Osteocyte (in vitro differentiated cells): ENCODE measurements around the gene CIRBP. TPM values are rescaled to one million over a fixed set of nuclear protein-coding genes. Genes with fewer than 3 reads are reported as not detected.

Experiments
- DNase-seq: peaks from one replicate; pipeline ENCODE4 v3.0.0; 2021; ENCODE audit warnings: mixed read lengths; ENCODE audit not compliant: unreplicated experiment; ENCODE audit errors: extremely low spot score
- H3K27ac Mint-ChIP-seq: one replicate; pipeline ENCODE4 v1.8.0; 2021; ENCODE audit warnings: mild to moderate bottlenecking, mixed read lengths; ENCODE audit not compliant: unreplicated experiment
- H3K27me3 Mint-ChIP-seq: one replicate; pipeline ENCODE4 v1.8.0; 2021; ENCODE audit warnings: mixed read lengths; ENCODE audit not compliant: unreplicated experiment
- H3K36me3 Mint-ChIP-seq: one replicate; pipeline ENCODE4 v1.8.0; 2021; ENCODE audit warnings: mixed read lengths; ENCODE audit not compliant: unreplicated experiment
- H3K4me1 Mint-ChIP-seq: one replicate; pipeline ENCODE4 v1.8.0; 2021; ENCODE audit warnings: mixed read lengths; ENCODE audit not compliant: unreplicated experiment
- H3K4me3 Mint-ChIP-seq: one replicate; pipeline ENCODE4 v1.8.0; 2021; ENCODE audit warnings: mild to moderate bottlenecking, moderate library complexity, mixed read lengths; ENCODE audit not compliant: unreplicated experiment
- H3K9me3 Mint-ChIP-seq: one replicate; pipeline ENCODE4 v1.8.0; 2021; ENCODE audit warnings: mixed read lengths; ENCODE audit not compliant: unreplicated experiment
- total RNA-seq: library from RNA; stranded (reverse); gene quantifications from 2 replicates; pipeline ENCODE4 v1.2.1, GENCODE V29; 2021
- TF ChIP-seq, protein P1 (sequence below): fragments of 200-600 bp; sonication (generic); IDR thresholded peaks from 2 replicates; pipeline ENCODE4 v1.5.0; 2021; ENCODE audit warnings: antibody characterized with exemption, mild to moderate bottlenecking, moderate library complexity

CIRBP gene
- total RNA-seq, 1 donor from 2014 or later = 408 TPM

DNA sequence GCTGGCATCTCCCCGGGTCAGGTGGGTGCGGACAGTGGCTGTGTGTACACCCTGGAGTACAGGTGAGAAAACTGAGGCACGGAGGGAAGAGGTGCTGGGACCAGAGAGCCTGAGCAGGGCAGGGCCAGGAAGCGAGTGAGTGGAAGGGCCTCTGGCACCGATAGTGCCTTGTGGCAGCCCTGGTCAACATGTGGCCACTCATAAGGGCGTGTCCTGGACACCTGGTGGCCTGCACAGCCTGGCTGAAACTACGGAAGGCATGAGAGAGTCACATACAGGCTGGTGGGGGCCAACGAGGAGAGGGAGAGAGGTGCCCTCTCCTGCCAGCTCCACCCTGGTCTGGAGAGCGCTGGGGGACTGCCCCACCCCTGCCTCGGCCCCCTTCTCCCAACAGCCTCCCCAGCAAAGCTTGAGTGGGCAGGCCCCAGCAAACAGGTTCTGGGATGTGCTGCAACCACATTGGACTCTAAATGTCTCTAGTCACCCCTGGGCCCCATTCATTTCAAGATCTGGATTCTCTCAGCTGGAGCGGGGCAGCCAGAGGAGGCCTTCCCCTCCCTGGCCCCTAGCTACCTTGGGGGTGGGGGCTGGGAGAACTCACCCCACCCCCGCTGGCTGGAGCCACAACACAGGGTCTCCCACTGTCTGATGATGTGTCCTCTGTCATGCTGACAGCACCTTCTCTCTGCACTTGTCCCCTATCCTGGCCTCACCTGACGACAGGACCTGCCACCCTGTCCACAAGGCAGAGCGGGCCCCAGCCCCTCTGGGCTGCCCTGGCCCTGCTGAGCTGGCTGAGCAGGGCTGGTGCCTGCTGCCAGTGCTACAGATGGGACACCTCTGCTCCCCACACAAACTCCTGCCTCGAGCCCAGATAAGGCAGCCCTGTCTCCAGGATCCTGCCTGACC lies 37.1 kb upstream of the CIRBP start:
- no peak for DNase-seq
- Mint-ChIP-seq H3K27me3 (no peaks in the 10 kb centered on the region), H3K4me3 (no peak overlapping the region), H3K27ac (no peak overlapping the region), H3K4me1 (peaks cover 4% of the 10 kb centered on the region), H3K36me3 (peaks cover 2% of the 10 kb centered on the region), H3K9me3 (no peaks in the 10 kb centered on the region)
- TF ChIP-seq, protein P1, sequence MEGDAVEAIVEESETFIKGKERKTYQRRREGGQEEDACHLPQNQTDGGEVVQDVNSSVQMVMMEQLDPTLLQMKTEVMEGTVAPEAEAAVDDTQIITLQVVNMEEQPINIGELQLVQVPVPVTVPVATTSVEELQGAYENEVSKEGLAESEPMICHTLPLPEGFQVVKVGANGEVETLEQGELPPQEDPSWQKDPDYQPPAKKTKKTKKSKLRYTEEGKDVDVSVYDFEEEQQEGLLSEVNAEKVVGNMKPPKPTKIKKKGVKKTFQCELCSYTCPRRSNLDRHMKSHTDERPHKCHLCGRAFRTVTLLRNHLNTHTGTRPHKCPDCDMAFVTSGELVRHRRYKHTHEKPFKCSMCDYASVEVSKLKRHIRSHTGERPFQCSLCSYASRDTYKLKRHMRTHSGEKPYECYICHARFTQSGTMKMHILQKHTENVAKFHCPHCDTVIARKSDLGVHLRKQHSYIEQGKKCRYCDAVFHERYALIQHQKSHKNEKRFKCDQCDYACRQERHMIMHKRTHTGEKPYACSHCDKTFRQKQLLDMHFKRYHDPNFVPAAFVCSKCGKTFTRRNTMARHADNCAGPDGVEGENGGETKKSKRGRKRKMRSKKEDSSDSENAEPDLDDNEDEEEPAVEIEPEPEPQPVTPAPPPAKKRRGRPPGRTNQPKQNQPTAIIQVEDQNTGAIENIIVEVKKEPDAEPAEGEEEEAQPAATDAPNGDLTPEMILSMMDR = no peak

DNA sequence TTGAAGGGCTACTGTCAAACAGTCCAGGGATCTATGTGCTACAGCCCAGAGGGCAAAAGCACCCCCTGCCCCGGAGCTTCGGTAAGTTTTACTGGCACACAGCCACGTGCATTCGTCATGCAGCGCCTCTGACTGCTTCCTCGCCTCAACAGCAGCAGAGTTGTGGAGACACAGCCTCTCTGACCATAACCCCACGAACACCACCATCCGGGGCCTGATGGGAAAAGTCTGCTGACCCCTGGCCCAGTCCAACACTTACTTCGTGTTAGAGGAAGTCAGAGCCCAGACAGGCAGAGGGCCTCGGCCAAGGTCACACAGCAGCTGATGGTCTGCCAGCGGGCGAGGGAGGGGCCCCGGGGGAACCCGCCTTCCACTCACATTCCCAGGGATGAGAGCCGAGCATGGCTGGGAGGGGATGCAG lies 36.5 kb upstream of the CIRBP start:
- DNase-seq = no peak
- no peaks in the 10 kb centered on the region for H3K9me3 Mint-ChIP-seq
- H3K27me3 Mint-ChIP-seq = no peaks in the 10 kb centered on the region
- H3K4me3 Mint-ChIP-seq = no peak overlapping the region
- TF ChIP-seq, protein P1 = no peak
- peaks cover 2% of the 10 kb centered on the region for H3K36me3 Mint-ChIP-seq
- peaks cover 4% of the 10 kb centered on the region for H3K4me1 Mint-ChIP-seq
- no peak overlapping the region for H3K27ac Mint-ChIP-seq

DNA sequence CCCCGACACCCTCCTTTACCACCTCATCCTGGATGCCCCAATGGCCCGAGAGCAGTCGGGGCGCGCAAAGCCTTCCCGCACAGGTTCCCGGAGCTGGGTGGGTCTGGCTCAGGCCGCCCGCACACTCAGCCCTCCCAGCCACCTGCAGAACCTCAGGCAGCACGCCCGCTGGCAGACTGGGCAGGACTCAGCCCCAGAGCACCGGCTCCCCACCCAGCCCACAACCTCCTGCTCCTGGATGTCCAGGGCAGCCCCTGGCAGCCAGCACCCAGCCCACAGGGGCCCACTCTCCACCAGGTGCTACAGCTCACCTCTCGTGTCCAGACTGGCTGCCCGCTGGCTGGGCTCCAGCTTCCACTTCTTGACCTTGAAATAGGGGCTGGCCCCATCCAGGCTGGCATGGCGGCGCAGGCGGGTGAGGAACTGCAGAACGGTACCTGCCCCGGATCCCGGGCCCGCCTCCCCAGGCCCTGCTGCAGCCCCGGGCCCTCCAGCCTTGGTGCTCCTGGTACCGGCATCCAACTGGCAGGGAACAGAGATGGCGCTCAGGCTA lies 35.9 kb upstream of the CIRBP start:
- H3K36me3 Mint-ChIP-seq = peaks cover under 1% of the 10 kb centered on the region
- no peak overlapping the region for H3K27ac Mint-ChIP-seq
- H3K9me3 Mint-ChIP-seq = no peaks in the 10 kb centered on the region
- no peaks in the 10 kb centered on the region for H3K27me3 Mint-ChIP-seq
- H3K4me3 Mint-ChIP-seq = no peak overlapping the region
- TF ChIP-seq, protein P1 = no peak
- H3K4me1 Mint-ChIP-seq = peaks cover 4% of the 10 kb centered on the region
- DNase-seq = no peak

DNA sequence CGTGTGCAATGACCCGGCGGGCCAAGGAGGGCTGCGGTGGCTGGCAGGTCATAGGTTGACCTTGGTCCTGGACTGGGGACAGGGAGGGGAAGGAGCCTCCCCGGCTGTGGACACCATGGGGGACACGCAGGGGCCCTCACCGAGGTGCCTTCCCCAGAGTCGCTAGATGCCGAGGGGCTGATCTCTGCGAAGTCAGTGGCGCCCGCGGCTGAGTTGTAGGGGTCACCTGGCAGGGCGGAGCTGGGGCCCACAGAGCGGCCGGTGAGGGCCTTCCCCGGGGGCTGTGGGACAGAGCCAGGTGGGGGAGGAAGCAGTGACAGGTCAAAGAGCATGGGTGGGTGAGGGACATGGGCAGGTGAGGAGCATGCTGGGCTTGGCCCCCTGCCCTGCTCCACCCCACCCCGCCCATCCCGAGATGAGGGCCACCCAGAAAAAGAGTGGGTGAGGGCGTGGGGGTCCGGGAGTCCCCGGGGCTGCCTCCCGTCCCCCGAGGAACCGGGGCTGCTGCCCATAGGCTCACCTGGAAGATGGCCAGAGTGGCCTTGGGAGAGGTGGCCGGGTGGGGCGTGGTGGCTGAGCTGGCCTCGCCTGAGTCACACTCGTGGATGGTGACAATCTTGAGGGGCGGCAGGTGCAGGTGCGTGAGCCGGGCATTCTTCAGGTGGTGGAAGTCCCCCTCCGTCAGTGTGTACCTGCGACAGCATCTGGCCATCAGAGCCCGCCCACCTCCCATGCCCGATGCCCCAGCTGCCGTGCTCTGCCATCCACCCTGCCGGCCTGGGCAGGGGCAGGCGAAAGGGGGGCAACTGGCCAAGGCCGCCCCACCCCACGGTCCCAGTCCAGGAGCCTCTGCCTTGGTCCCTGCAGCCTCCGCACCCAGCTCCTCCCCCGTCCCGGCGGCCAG lies 34.8 kb upstream of the CIRBP start:
- Mint-ChIP-seq H3K9me3 (no peaks in the 10 kb centered on the region), H3K36me3 (no peaks in the 10 kb centered on the region), H3K27me3 (no peaks in the 10 kb centered on the region), H3K4me1 (peaks cover 11% of the 10 kb centered on the region), H3K27ac (no peak overlapping the region), H3K4me3 (no peak overlapping the region)
- DNase-seq = no peak
- TF ChIP-seq, protein P1 = no peak
